Mesenteric fat pad (tissue), 1 donor: Measurements from ENCODE around the gene IL10. TPM values are rescaled to one million over a fixed set of nuclear protein-coding genes. Genes with fewer than 3 reads are reported as not detected.
"Not testable (repeated sequence)": the region's sequence is repeated elsewhere in the genome, so short reads cannot be mapped to it uniquely, and the experiment has no call there.

Experiments used
- DNase-seq: peaks from one replicate; pipeline ENCODE4 v3.0.0-alpha.2; 2020; ENCODE audit warnings: low spot score
- total RNA-seq: library from RNA; stranded (reverse); fragmentation: NEBNext Ultra II Directional; extraction: Animal tissue kit (Norgen Biotek cat#: 25700); gene quantifications from one replicate; pipeline ENCODE4 v1.2.1, GENCODE V29; 2021
- donor health status: DM: yes; HTN: yes; CAD: no.

Gene IL10
- total RNA-seq, 1 donor from 2014 or later, result 23.0 TPM

- no peak for DNase-seq
These were observed 3.6 kb downstream of the IL10 start for GRCh38 chr1:206768472-206769303.

DNA sequence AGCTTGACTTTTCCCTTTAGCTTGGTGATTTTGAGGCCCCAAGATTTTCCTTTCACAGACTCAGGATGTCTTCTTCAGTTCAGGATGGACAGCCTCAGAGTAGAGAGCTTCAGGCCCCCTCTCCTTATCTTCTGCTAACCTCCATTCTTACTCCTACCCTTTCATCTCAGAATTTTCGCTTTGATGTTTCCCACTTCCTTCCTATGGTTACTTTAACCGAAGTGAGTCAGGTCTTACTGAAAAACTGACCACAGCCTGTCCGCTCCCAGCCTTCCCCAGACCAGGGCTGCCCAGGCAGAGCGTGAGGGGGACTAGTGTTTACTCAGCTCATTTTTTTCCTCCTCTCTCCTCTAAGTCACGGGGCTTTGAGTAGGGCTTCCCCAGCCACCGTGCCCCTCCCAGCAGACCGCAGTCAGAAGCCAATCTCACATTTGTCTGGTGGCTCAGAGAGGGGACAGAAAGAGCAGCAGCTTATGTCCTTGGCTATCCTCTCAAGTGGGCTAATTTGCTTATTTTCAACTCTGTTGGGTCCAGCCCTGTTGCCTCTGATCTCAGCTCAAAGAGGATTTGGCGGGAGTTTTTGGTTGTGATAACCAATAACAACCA lies 5.9 kb downstream of the IL10 start:
- no peak for DNase-seq

DNA sequence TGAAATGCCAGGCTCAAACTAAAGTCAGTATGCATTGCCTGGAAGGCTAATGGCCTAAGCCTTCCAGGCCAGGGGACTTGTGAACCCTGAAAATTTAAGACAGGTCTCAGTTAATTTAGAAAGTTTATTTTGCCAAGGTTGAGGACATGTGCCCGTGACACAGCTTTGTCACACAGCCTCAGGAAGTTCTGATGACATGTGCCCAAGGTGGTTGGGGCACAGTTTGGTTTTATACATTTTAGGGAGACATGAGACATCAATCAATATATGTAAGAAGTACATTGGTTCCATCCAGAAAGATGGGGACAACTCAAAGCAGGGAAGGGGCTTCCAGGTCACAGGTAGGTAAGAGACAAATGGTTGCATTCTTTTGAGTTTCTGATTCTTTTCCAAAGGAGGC lies 6.5 kb downstream of the IL10 start:
- not testable (repeated sequence) for DNase-seq

- DNase-seq, result not testable (repeated sequence)
These were observed 9.4 kb downstream of the IL10 start for GRCh38 chr1:206762741-206763364.

DNA sequence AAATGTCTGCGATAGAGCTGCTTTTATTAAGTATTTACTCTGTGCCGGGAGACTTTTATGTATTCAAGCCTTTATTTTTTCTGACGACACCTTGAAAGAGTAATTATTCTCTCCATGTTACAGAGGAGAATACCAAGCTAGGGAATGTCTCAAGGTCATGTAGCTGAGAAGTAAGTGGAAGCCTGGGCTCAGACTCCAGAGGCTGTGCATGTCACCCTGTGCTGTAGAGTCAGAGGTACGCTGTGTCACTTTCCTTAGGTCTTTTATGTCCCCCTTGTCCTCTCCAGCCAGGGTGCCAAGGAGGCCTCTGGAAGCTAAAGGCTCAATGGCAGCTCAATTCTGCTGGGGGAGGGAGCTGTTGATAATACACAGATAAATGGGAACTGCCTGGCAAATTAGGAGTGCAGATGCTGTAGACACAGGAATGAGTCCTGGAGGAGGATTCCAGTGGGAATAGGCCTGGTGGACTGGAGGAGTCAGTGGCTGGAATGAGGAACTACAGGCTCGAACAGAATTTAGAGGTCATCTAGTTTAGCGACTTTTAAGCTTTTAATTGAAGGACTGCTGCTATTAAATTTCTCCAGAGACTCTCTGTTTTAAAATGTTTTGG lies 11.0 kb downstream of the IL10 start:
- no peak for DNase-seq

DNA sequence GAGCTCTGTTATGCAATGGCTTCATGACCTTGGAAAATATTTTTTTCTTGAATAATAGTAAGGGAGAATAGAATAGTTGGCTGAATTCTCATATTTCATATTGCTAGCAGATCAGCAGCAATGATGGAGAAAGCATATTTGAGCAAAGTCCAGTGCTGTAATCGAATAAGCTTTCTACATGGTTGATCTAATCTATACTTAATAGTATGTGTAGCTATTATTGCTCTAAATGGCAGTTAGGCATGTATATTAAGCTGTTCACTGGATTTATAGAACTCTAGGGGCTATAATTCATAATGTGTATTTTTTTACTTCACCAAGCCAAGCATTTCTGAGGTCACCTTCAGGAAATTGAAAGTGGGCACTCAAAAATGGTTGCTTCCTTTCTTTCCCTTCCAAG lies 11.7 kb downstream of the IL10 start:
- no peak for DNase-seq

DNA sequence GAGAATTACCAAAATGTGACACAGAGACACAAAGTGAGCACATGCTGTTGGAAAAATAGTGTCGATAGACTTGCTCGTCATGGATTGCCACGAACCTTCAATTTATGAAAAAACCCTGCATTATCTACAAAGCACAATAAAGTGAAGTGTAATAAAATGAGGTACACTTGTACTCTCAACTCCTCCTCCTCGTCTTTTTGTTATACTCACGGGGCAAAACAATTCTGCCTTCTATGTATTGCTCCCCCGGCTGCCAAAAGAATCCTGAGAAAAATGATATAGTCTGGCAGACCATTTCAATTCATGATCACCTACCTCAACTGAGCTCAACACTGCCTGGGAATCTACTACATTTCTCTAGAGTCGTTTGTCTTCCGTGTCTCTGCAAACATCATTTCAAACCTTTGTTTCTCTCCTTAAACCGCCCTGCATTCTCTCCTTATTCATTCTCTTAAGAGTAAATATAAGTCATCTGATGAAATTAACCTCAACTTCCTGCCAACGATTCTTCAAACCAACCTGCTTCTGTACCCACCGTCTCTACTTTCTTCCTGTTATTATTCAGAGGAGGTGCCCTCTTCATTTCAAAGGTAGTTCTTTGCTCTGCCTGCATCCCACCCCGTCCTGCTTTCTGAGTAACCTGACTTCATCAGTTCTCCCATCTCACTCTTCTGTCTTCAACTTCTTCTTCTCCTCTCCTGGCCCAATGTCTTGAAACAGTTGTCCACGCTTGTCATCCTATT lies 14.6 kb downstream of the IL10 start:
- DNase-seq, result no peak

GRCh38 chr1:206754011-206754410 lies 18.3 kb downstream of the IL10 start:
- DNase-seq, result no peak

DNA sequence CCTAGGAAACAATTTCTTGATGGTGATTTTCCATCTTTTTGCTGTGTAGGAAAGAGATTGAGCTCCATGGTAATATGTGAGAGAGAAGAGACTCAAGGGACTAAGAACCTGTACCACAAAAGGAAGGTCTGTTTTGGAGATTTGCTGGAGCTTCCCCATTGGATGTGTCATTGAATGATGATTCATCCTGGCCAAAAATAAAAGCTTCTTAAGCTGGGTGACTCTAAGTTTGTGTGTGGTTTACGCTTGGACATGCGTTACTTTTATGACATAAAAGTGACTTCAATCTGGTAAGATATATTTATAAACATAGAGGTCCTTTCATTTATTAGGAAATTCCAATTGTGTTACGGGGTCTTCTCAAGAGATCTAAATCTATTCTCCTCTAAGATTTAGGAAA lies 19.2 kb downstream of the IL10 start:
- no peak for DNase-seq

GRCh38 chr1:206752481-206752880 lies 19.8 kb downstream of the IL10 start:
- DNase-seq, result no peak

DNA sequence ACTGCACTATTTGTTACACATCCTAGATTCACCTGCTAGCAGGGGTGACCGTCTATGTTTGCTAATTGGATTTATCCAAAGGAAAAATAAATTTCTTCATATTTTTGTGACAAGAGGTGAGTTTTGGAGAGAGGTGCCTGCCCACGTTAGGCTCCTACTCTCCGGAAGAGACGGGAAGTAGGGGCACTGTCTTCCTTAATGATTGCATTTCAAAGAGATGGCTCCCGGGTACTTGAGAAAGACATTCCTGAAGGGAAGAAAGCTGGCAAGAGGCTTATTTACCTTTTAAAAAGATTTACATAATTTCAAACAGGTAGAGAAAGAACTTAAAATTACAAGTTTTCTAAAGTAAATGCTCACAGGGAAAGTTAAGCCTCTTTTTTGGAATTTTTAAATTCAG lies 20.4 kb downstream of the IL10 start:
- DNase-seq, result no peak

DNA sequence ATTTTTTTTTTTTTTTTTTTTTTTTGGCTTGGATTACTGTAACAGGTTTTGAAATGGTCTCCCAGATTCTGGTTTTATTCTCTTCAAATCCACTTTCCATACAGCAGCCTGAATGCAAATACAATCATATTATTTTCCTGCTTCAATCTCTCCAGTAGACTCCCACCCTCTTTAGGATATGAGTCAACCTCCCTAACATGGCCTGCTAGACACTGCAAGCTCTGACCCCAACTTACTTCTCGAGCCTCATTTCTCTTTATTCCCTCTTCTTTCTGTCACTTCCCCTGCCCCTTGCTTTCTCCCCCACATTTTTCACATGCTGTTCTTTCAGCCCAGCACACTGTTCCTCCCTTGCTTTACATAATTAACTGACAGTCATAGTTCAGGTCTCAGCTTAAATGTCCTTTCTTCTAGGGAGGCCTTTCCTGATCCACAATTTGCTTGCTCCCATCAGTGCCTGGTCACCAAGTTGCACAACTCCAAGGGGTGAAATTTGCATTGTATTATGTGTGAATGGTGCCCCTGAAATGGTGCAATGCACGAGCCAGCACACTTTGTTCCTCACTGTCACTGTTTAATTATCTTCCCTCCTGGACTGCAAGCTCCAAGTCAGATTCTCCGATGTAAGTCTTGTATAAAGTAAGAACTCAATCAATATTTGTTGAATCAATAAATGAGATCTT lies 23.8 kb downstream of the IL10 start:
- DNase-seq, result no peak

DNA sequence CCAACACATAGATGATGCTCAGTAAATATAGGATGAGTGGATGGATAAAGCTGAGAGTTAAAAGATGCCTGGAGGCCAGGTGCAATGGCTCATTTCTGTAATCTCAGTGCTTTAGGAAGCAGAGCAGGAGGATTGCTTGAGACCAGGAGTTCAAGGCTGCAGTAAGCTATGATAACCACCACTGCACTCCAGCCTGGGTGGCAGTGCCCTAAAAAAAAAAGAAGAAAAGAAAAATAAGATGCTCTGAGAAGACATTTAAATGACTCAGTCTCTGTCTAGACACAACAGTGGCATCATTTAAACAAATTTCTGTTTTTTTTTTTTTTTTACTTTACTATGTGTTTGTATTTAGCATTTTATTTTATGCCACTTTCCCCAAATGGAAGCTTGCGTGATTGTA lies 27.0 kb downstream of the IL10 start:
- no peak for DNase-seq

DNA sequence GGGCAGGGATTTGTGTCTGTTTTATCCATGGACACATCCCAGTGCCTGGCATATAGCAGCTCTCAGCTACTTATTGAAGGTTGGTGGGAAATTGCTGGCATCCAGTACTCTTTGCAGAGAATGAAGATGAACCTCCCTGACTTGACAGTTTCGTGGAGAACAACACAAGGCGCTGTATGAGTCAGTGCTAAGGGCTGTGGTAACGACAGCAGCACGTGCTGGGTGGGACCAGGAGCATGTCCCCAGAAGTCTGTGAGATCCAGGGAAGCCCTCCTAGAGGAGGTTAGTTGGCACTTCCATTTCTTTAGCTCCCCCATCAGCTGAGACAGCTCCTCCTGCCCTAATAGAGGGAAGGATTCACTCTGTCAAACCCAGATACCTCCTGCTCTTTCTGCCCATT lies 27.6 kb downstream of the IL10 start:
- no peak for DNase-seq

GRCh38 chr1:206742719-206743383 lies 29.4 kb downstream of the IL10 start:
- no peak for DNase-seq

DNA sequence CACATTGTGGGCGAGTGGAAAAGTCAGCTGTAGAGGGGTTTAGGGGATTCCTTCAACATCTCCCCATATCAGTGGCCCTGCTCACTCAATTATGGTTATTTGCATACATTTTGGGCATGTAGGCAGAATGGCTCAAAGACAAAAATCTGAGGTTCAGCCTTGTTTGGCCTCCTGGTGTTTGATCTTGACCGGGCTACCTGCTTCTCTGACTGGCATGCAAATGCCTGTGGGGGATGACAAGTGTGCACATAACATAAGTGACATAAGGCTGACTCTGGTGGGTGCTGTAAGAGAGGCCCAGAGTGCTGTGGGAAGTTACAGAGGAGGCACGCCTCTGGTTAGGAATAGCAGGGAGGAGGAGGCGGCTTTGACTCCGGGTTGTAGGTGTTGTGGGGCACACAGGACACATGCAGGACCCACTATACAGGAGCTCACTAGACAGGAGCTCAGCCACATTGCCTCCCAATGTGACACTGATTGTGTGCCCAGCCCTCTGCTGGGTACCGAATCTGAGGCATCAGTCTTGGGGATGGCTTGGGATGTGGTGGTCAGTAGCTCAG lies 31.1 kb downstream of the IL10 start:
- DNase-seq, result no peak

- no peak for DNase-seq
These were observed 32.8 kb downstream of the IL10 start for GRCh38 chr1:206739411-206740076.

DNA sequence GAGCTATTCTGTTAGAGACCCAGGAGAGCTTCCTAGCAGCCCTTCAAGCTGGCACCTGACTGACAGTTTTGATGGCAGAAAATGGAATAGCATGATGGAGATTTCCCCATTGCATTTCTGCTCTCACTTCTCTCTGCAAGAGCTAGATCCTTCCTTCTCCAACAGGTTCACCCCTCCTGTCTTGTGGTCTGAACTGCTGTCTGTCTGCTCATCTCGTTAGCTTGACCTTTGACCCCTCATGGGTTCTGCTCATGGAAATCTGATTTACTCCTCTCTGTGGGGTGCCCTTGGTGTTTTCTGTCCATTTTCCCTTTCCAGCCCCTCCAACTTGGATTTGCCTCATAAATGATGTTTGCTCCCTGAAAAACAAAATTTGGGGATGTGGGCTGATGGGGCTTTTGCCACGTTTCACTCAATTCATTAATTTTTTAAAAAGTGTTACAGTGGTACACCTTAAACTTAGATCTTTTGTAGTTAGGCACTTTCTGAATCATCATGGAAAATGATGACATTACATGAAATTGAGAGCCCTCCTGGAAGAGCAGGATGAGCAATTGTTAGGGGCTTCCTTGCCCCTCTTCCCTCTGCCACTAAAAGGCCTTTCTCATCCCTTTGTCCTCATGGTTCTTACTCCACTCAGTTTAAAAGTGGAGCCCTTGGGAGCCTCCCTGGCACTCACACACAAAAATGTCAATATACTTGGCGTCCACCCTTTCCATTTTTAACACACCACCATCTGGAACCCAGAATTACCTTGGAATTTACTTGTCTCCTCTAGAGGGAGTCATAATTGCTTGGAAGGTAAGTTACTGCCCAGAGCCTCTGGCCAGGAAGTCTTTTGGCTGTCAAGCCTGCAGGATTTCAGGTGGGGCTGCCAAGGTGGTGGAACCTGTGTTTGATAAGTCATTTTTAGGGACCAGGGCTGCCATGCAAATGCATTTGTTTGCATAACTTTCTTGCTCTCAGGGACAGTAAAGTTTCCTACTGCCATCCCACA lies 33.6 kb downstream of the IL10 start:
- no peak for DNase-seq
